K562 (cell line): ENCODE data around the gene DCTN2. TPM values are rescaled to one million over a fixed set of nuclear protein-coding genes. Genes with fewer than 3 reads are reported as not detected.

ENCODE experiments used
- GMEB1 ChIP-seq: fragments of 250-450 bp; sonication (Bioruptor Pico); IDR thresholded peaks from 2 replicates; pipeline ENCODE4 v1.4.0; 2020; ENCODE audit warnings: mild to moderate bottlenecking
- GTF2A2 ChIP-seq: IDR thresholded peaks from 2 replicates; pipeline ENCODE4 v1.6.1; 2016; ENCODE audit warnings: mild to moderate bottlenecking, missing genetic modification characterization, missing compliant biosample characterization
- JUN ChIP-seq, 2 experiments: sonication (generic) in 1 of 2; formaldehyde crosslinking in 1 of 2; IDR thresholded peaks; 2 replicates each; pipeline versions ENCODE4 v1.6.1 to v1.8.0; 2012 to 2022; ENCODE audit warnings: borderline replicate concordance in 2 of 2, mild to moderate bottlenecking in 2 of 2, improper control_type of control experiment in 1 of 2, low read depth in 1 of 2, low read length in 1 of 2, missing genetic modification reagents in 1 of 2
- PYGO2 ChIP-seq: fragments of 450-650 bp; IDR thresholded peaks from 2 replicates; pipeline ENCODE4 v1.6.1; 2016; ENCODE audit warnings: mild to moderate bottlenecking, missing genetic modification characterization, moderate library complexity, missing compliant biosample characterization
- THRAP3 ChIP-seq: fragments of 450-650 bp; IDR thresholded peaks from 2 replicates; pipeline ENCODE4 v1.6.1; 2016; ENCODE audit warnings: mild to moderate bottlenecking, inconsistent platforms, borderline replicate concordance
- ZC3H8 ChIP-seq: fragments of 450-650 bp; IDR thresholded peaks from 2 replicates; pipeline ENCODE4 v1.6.1; 2017
- ZNF121 ChIP-seq: sonication (generic); formaldehyde crosslinking; conservative IDR thresholded peaks from 2 replicates; pipeline ENCODE4 v1.8.0; 2022; ENCODE audit warnings: missing genetic modification reagents
- polyA plus RNA-seq, 8 experiments: library from polyadenylated mRNA; depleted of rRNA in 4 of 8; stranded (reverse) in 5 of 8; unstranded in 3 of 8; fragments of >200 nt; fragmentation: Nextera tagmentation in 2 of 8; fragmentation: Illumina TruSeq in 1 of 8; extraction: Ambion mirVana in 2 of 8; extraction: Trizol in 1 of 8; gene quantifications; 2 replicates each; pipeline versions ENCODE4 v1.2.1 to v1.2.3, GENCODE V29; 2011 to 2014; ENCODE audit warnings: inconsistent platforms in 1 of 8, missing spikeins in 1 of 8
- total RNA-seq, 7 experiments: library from RNA; depleted of rRNA in 6 of 7; stranded (reverse); fragments of >200 nt in 6 of 7; fragmentation: Illumina TruSeq in 2 of 7; extraction: Trizol in 2 of 7; gene quantifications; 2 replicates each; pipeline versions ENCODE4 v1.2.1 to v1.2.3, GENCODE V29; 2011 to 2021; ENCODE audit warnings: low replicate concordance in 1 of 7

Gene DCTN2
- total and polyA plus RNA-seq, 9 of the 15 experiments (the other 6 are each of a cell fraction or from before 2014, with no cell fraction given): 43.6 to 270 (median 125) TPM

DNA sequence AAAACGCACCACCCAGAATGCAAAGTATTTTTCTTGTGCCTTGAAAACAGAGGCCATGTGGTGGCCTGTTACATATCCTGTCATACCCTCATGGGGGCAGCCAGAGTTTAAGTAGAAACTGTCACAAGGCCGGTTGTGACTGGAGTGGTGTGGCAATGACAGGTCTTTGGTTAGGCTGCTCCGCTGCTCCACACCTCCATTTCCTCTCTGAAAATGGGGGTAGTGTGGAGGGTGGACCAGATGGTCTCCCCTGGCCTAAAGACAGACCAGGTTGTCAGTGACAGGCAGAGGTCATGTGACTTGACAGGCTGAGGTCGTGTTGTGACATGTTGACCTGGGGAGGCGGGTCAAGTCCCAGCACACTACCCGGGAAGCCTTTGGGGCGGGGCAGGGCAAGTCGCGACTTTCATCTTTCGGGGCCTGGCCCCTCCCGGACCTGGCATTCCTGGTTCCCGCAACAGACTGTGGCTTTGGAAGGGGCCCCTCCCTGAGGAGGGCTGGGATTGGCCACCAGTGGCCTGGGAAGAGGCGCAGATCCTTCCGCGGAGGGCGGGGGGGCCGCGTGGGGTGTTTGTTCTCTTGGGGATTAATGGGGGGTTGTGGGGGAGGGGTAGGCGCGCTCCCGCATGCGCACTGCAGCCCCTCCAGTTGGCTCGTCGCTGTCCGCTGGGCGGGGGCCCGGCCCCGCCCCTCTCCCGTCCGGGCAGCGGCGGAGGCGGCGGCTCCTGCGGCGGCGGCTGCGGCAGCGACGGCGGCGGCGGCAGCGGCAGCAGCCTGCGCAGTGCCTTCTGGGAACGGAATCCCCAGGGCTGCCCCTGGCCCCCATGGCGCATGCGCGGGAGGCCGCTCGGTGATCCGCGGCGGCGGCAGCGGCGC lies 24.7 kb downstream of the DCTN2 start, which contains the start of gene MBD6 (continued):
- TF ChIP-seq JUN (IDR thresholded peaks at IDR 0.05; ENCODE audit: borderline replicate concordance, low read depth, low read length) (no peak), JUN (CRISPR knock-in tag; IDR thresholded peaks at IDR 0.05; ENCODE audit: borderline replicate concordance) (0 out of 2 replicates have a peak, but pooled peaks have one; percentile 52), PYGO2 (tag) (no peak; the same call in 1 of the 2 replicates), ZC3H8 (0 out of 2 replicates have a peak, but pooled peaks have one; percentile 41), GTF2A2 (tag) (no peak), GMEB1 (CRISPR knock-in tag) (0 out of 2 replicates have a peak, but pooled peaks have one; percentile 43), ZNF121 (CRISPR knock-in tag) (no peak), THRAP3 (no peak)
